A673 (cell line): ENCODE measurements around the gene MS4A4A.

ENCODE experiments used
- EZH2 ChIP-seq: fragments of 200-600 bp; sonication (generic); IDR thresholded peaks from 2 replicates; pipeline ENCODE4 v1.6.1; 2017; ENCODE audit warnings: borderline replicate concordance, low read depth, mild to moderate bottlenecking, mixed read lengths, antibody characterized with exemption, low read length; ENCODE audit not compliant: poor library complexity, severe bottlenecking
- TF ChIP-seq, protein P1 (sequence below): fragments of 300-800, 200-600 bp; sonication (generic); conservative IDR thresholded peaks from 2 replicates; pipeline ENCODE4 v1.5.1; 2017; ENCODE audit warnings: low read depth, mild to moderate bottlenecking, antibody characterized with exemption, low read length, moderate library complexity, mixed read lengths

DNA sequence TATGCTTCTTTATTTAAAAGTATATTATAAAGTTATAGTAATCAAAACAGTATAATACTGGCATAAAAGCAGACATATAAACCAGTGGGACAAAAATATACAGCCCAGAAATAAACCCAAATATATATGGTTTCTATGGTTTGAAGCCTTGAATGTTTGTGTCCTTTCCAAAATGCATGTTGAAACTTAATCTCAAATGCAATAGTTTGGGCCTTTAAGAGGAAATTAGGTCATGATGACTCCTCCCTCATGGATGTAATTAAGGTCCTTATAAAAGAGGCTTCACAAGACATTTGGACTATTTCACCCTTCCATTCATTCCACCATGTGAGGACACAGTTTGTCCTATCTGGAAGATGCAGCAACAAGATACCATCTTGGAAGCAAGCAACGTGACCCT, 46.5 kb downstream of the MS4A4A start, which contains the start of gene MS4A6E:
- TF ChIP-seq, protein P1, sequence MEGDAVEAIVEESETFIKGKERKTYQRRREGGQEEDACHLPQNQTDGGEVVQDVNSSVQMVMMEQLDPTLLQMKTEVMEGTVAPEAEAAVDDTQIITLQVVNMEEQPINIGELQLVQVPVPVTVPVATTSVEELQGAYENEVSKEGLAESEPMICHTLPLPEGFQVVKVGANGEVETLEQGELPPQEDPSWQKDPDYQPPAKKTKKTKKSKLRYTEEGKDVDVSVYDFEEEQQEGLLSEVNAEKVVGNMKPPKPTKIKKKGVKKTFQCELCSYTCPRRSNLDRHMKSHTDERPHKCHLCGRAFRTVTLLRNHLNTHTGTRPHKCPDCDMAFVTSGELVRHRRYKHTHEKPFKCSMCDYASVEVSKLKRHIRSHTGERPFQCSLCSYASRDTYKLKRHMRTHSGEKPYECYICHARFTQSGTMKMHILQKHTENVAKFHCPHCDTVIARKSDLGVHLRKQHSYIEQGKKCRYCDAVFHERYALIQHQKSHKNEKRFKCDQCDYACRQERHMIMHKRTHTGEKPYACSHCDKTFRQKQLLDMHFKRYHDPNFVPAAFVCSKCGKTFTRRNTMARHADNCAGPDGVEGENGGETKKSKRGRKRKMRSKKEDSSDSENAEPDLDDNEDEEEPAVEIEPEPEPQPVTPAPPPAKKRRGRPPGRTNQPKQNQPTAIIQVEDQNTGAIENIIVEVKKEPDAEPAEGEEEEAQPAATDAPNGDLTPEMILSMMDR: no peak
- no peak for TF ChIP-seq EZH2
